HCT116 (cell line): ENCODE results near the gene LPAR2. TPM values are rescaled to one million over a fixed set of nuclear protein-coding genes. Genes with fewer than 3 reads are reported as not detected.

Experiments used
- ATAC-seq: fragments of 200-7000 bp; cut with Tn5 transposase; 2 replicates; pipeline ENCODE4 v1.9.1; 2020; ENCODE audit warnings: mild to moderate bottlenecking, moderate library complexity
- BruUV-seq: library from RNA; stranded (reverse); fragments of 400-500 nt; replicated peaks from 2 replicates; lab custom pipeline; 2021; lab: Mats Ljungman, UMichigan
- CTCF ChIA-PET: fragments of 300-600 bp; sonication (Branson Sonifier 250); formaldehyde crosslinking; loops from one replicate; lab custom pipeline; 2021; ENCODE audit warnings: antibody characterized with exemption; lab: Charles Lee
- POLR2A ChIA-PET: fragments of 300-600, 350-600 bp; sonication (Branson Sonifier 250); formaldehyde crosslinking; loops from one replicate; lab custom pipeline; 2021; ENCODE audit warnings: antibody characterized with exemption; lab: Charles Lee
- RAD21 ChIA-PET, 2 experiments: fragments of 300-600 bp; sonication (Branson Sonifier 250); formaldehyde crosslinking; loops; one replicate each; lab custom pipeline; 2023; ENCODE audit warnings: low total read pairs in 2 of 2; ENCODE audit not compliant: uncharacterized antibody in 2 of 2, unreplicated experiment in 2 of 2, low non-redundant PET in 1 of 2; lab: Charles Lee
- DNase-seq: peaks from one replicate; pipeline ENCODE4 v3.0.0-alpha.2; 2010; ENCODE audit warnings: low read depth, low spot score
- H2AFZ ChIP-seq: fragments of 200-600 bp; shearing (Covaris generic), sonication (generic); 2 replicates; pipeline ENCODE4 v1.6.1; 2017; ENCODE audit warnings: low read depth, mixed run types, mixed read lengths, antibody characterized with exemption, low read length; ENCODE audit not compliant: poor library complexity, severe bottlenecking
- H3K27ac ChIP-seq: 2 replicates; pipeline ENCODE4 v1.5.1; 2012; ENCODE audit warnings: low read depth, low read length
- H3K27me3 ChIP-seq: fragments of 200-600 bp; sonication (generic); 2 replicates; pipeline ENCODE4 v1.6.1; 2016; ENCODE audit warnings: mixed run types, low read length, mixed read lengths; ENCODE audit not compliant: insufficient read depth
- H3K36me3 ChIP-seq, 2 experiments: fragments of 200-500 bp in 1 of 2; fragments of 200-600 bp in 1 of 2; sonication (Bioruptor generic) in 1 of 2; sonication (generic) in 1 of 2; 2 replicates each; pipeline versions ENCODE4 v1.5.1 to v1.6.1; 2014 to 2016; ENCODE audit warnings: low read length in 2 of 2, inconsistent platforms in 1 of 2, mixed read lengths in 1 of 2, mixed run types in 1 of 2; ENCODE audit not compliant: insufficient read depth in 2 of 2, control insufficient read depth in 1 of 2
- H3K4me1 ChIP-seq, 2 experiments: fragments of 200-600 bp in 1 of 2; sonication (generic) in 1 of 2; 2 replicates each; pipeline versions ENCODE4 v1.5.1 to v1.6.1; 2012 to 2017; ENCODE audit warnings: low read length in 2 of 2, inconsistent platforms in 1 of 2, mild to moderate bottlenecking in 1 of 2, mixed read lengths in 1 of 2, mixed run types in 1 of 2, moderate library complexity in 1 of 2; ENCODE audit not compliant: insufficient read depth in 2 of 2, control insufficient read depth in 1 of 2
- H3K4me2 ChIP-seq: fragments of 200-600 bp; sonication (generic); 2 replicates; pipeline ENCODE4 v1.6.1; 2017; ENCODE audit warnings: mixed run types, low read length, mixed read lengths
- H3K4me3 ChIP-seq, 2 experiments: fragments of 200-600 bp in 1 of 2; sonication (generic) in 1 of 2; replicated peaks in 1 of 2; 2 replicates each; pipeline ENCODE4 v1.5.1; 2011 to 2016; ENCODE audit warnings: low read length in 2 of 2, control low read depth in 1 of 2, low read depth in 1 of 2, mild to moderate bottlenecking in 1 of 2, mixed read lengths in 1 of 2, mixed run types in 1 of 2
- H3K79me2 ChIP-seq: fragments of 200-600 bp; sonication (generic); 2 replicates; pipeline ENCODE4 v1.6.1; 2017; ENCODE audit warnings: mild to moderate bottlenecking, mixed run types, low read length, moderate library complexity, mixed read lengths; ENCODE audit not compliant: insufficient read depth
- H3K9ac ChIP-seq: fragments of 200-600 bp; sonication (generic); 2 replicates; pipeline ENCODE4 v1.6.1; 2016; ENCODE audit warnings: low read length, mixed read lengths
- H3K9me2 ChIP-seq: fragments of 200-600 bp; sonication (generic), shearing (Covaris generic); 2 replicates; pipeline ENCODE4 v1.6.1; 2017; ENCODE audit warnings: mixed run types, mild to moderate bottlenecking, moderate library complexity; ENCODE audit not compliant: insufficient read depth
- H3K9me3 ChIP-seq, 2 experiments: fragments of 200-500 bp in 1 of 2; fragments of 200-600 bp in 1 of 2; sonication (Bioruptor generic) in 1 of 2; sonication (generic) in 1 of 2; 2 replicates each; pipeline ENCODE4 v1.6.1; 2014 to 2017; ENCODE audit warnings: low read length in 2 of 2, mixed read lengths in 2 of 2, inconsistent platforms in 1 of 2, low read depth in 1 of 2, mild to moderate bottlenecking in 1 of 2, mixed run types in 1 of 2, moderate library complexity in 1 of 2; ENCODE audit not compliant: control insufficient read depth in 1 of 2, insufficient read depth in 1 of 2
- H4K20me1 ChIP-seq: fragments of 200-600 bp; sonication (generic), shearing (Covaris generic); 2 replicates; pipeline ENCODE4 v1.6.1; 2017; ENCODE audit warnings: mixed run types, mild to moderate bottlenecking, moderate library complexity; ENCODE audit not compliant: insufficient read depth
- CBX3 ChIP-seq: IDR thresholded peaks from 2 replicates; pipeline ENCODE4 v1.6.1; 2012; ENCODE audit warnings: low read depth
- CEBPB ChIP-seq: IDR thresholded peaks from 2 replicates; pipeline ENCODE4 v1.6.1; 2012; ENCODE audit warnings: low read depth
- EGR1 ChIP-seq: IDR thresholded peaks from 2 replicates; pipeline ENCODE4 v1.6.1; 2012; ENCODE audit warnings: low read depth
- ELF1 ChIP-seq: IDR thresholded peaks from 2 replicates; pipeline ENCODE4 v1.6.1; 2012; ENCODE audit warnings: low read depth, borderline replicate concordance
- EZH2phosphoT487 ChIP-seq: fragments of 200-600 bp; IDR thresholded peaks from 2 replicates; pipeline ENCODE4 v1.6.1; 2018; ENCODE audit warnings: antibody characterized with exemption, borderline replicate concordance
- FOSL1 ChIP-seq: IDR thresholded peaks from 2 replicates; pipeline ENCODE4 v1.6.1; 2012; ENCODE audit warnings: low read depth
- POLR2AphosphoS5 ChIP-seq: IDR thresholded peaks from 2 replicates; pipeline ENCODE4 v1.6.1; 2011; ENCODE audit warnings: mild to moderate bottlenecking, low read depth, low read length, moderate library complexity
- RAD21 ChIP-seq: IDR thresholded peaks from 2 replicates; pipeline ENCODE4 v1.6.1; 2012; ENCODE audit warnings: low read depth, mild to moderate bottlenecking
- SIN3A ChIP-seq: IDR thresholded peaks from 2 replicates; pipeline ENCODE4 v1.6.1; 2012; ENCODE audit warnings: low read depth
- SP1 ChIP-seq: IDR thresholded peaks from 2 replicates; pipeline ENCODE4 v1.6.1; 2012; ENCODE audit warnings: low read depth
- TCF7L2 ChIP-seq: IDR thresholded peaks from 2 replicates; pipeline ENCODE4 v1.7.0; 2011; ENCODE audit warnings: borderline replicate concordance, inconsistent platforms; ENCODE audit not compliant: insufficient read depth, insufficient read length; ENCODE audit errors: extremely low read depth
- YY1 ChIP-seq: IDR thresholded peaks from 2 replicates; pipeline ENCODE4 v1.6.1; 2011; ENCODE audit warnings: low read length, low read depth, moderate library complexity, mild to moderate bottlenecking; ENCODE audit not compliant: insufficient replicate concordance; ENCODE audit errors: extremely low read depth
- ZNF274 ChIP-seq: fragments of 200-500 bp; sonication (Bioruptor generic); IDR thresholded peaks from 2 replicates; pipeline ENCODE4 v1.6.1; 2014; ENCODE audit warnings: mild to moderate bottlenecking, low read depth, low read length, inconsistent platforms
- intact Hi-C: fragments of 100-400 bp; cut with micrococcal nuclease; formaldehyde crosslinking; loops from 2 replicates; pipeline ENCODE4 v1.10.0; 2022
- total RNA-seq: library from RNA; stranded (reverse); gene quantifications from one replicate; pipeline ENCODE4 v1.2.1, GENCODE V29; 2021; ENCODE audit not compliant: unreplicated experiment
- TF ChIP-seq, protein P1 (sequence below): IDR thresholded peaks from 2 replicates; pipeline ENCODE4 v1.6.1; 2012; ENCODE audit warnings: low read depth
- TF ChIP-seq, protein P2 (sequence below), 3 experiments: fragments of 200-600 bp in 1 of 3; sonication (generic) in 1 of 3; IDR thresholded peaks in 2 of 3; conservative IDR thresholded peaks in 1 of 3; 2 replicates each; pipeline ENCODE4 v1.5.1; 2012 to 2017; ENCODE audit warnings: low read depth in 2 of 3, low read length in 2 of 3, antibody characterized with exemption in 1 of 3, borderline replicate concordance in 1 of 3, control low read depth in 1 of 3, mild to moderate bottlenecking in 1 of 3, mixed read lengths in 1 of 3, mixed run types in 1 of 3, moderate library complexity in 1 of 3; ENCODE audit not compliant: insufficient read depth in 1 of 3
- TF ChIP-seq, protein P3 (sequence below): IDR thresholded peaks from 2 replicates; pipeline ENCODE4 v1.6.1; 2011; ENCODE audit warnings: mild to moderate bottlenecking, low read length, moderate library complexity; ENCODE audit not compliant: insufficient replicate concordance; ENCODE audit errors: extremely low read depth
- TF ChIP-seq, protein P4 (sequence below): IDR thresholded peaks from 2 replicates; pipeline ENCODE4 v1.6.1; 2012

Gene LPAR2
- total RNA-seq, 1 experiment from 2014 or later = 28.2 TPM

DNA sequence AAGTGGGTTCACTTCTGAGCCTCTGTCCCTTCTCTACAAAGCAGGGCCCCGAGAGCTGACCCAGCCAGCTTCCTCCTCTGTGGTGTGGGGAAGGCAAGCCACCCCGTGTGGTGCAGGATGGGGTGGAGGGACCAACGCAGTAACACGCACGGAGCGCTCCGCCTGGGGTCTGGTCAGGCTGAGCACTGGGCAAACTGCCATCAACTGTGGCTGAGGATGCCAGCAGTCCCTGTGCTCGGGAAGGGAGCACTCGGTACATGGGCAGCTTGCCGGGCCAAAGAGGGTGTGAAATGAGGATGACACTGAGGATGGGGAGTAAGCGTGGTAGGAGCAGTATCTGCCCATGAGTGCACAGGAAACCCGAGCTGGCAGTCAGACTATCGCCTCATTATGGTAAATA lies 23.1 kb upstream of the LPAR2 start:
- Histone ChIP-seq H3K4me2 (no peak overlapping the region), H3K36me3 (peaks cover 37 to 44% of the 10 kb centered on the region in 2 experiments; a peak in 3 of 4 replicates), H3K79me2 (no peaks in the 10 kb centered on the region), H3K27ac (no peak overlapping the region), H2AFZ (no peak overlapping the region), H3K9me3 (no peaks in the 10 kb centered on the region), H3K9me2 (no peaks in the 10 kb centered on the region), H3K4me3 (no peak overlapping the region), H3K9ac (no peak overlapping the region), H4K20me1 (no peaks in the 10 kb centered on the region), H3K4me1 (no peaks in the 10 kb centered on the region), H3K27me3 (no peaks in the 10 kb centered on the region)
- intact Hi-C loops = no loop called here
- BruUV-seq = no TSS peak
- TF ChIP-seq EGR1 (no peak), FOSL1 (no peak), ELF1 (no peak), ZNF274 (no peak), CBX3 (no peak), POLR2AphosphoS5 (no peak), CEBPB (no peak), SIN3A (no peak), EZH2phosphoT487 (no peak), RAD21 (no peak), YY1 (no peak), SP1 (no peak), TCF7L2 (no peak)
- TF ChIP-seq, protein P1, sequence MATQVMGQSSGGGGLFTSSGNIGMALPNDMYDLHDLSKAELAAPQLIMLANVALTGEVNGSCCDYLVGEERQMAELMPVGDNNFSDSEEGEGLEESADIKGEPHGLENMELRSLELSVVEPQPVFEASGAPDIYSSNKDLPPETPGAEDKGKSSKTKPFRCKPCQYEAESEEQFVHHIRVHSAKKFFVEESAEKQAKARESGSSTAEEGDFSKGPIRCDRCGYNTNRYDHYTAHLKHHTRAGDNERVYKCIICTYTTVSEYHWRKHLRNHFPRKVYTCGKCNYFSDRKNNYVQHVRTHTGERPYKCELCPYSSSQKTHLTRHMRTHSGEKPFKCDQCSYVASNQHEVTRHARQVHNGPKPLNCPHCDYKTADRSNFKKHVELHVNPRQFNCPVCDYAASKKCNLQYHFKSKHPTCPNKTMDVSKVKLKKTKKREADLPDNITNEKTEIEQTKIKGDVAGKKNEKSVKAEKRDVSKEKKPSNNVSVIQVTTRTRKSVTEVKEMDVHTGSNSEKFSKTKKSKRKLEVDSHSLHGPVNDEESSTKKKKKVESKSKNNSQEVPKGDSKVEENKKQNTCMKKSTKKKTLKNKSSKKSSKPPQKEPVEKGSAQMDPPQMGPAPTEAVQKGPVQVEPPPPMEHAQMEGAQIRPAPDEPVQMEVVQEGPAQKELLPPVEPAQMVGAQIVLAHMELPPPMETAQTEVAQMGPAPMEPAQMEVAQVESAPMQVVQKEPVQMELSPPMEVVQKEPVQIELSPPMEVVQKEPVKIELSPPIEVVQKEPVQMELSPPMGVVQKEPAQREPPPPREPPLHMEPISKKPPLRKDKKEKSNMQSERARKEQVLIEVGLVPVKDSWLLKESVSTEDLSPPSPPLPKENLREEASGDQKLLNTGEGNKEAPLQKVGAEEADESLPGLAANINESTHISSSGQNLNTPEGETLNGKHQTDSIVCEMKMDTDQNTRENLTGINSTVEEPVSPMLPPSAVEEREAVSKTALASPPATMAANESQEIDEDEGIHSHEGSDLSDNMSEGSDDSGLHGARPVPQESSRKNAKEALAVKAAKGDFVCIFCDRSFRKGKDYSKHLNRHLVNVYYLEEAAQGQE = no peak
- TF ChIP-seq, protein P2, sequence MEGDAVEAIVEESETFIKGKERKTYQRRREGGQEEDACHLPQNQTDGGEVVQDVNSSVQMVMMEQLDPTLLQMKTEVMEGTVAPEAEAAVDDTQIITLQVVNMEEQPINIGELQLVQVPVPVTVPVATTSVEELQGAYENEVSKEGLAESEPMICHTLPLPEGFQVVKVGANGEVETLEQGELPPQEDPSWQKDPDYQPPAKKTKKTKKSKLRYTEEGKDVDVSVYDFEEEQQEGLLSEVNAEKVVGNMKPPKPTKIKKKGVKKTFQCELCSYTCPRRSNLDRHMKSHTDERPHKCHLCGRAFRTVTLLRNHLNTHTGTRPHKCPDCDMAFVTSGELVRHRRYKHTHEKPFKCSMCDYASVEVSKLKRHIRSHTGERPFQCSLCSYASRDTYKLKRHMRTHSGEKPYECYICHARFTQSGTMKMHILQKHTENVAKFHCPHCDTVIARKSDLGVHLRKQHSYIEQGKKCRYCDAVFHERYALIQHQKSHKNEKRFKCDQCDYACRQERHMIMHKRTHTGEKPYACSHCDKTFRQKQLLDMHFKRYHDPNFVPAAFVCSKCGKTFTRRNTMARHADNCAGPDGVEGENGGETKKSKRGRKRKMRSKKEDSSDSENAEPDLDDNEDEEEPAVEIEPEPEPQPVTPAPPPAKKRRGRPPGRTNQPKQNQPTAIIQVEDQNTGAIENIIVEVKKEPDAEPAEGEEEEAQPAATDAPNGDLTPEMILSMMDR (IDR thresholded peaks at IDR 0.05 in 2 of 3, conservative IDR thresholded peaks at IDR 0.05 in 1 of 3; ENCODE audit: borderline replicate concordance in 1 of 3, insufficient read depth in 1 of 3, low read depth in 2 of 3, low read length in 2 of 3) = no peak
- TF ChIP-seq, protein P3, sequence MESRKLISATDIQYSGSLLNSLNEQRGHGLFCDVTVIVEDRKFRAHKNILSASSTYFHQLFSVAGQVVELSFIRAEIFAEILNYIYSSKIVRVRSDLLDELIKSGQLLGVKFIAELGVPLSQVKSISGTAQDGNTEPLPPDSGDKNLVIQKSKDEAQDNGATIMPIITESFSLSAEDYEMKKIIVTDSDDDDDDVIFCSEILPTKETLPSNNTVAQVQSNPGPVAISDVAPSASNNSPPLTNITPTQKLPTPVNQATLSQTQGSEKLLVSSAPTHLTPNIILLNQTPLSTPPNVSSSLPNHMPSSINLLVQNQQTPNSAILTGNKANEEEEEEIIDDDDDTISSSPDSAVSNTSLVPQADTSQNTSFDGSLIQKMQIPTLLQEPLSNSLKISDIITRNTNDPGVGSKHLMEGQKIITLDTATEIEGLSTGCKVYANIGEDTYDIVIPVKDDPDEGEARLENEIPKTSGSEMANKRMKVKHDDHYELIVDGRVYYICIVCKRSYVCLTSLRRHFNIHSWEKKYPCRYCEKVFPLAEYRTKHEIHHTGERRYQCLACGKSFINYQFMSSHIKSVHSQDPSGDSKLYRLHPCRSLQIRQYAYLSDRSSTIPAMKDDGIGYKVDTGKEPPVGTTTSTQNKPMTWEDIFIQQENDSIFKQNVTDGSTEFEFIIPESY = no peak
- TF ChIP-seq, protein P4, sequence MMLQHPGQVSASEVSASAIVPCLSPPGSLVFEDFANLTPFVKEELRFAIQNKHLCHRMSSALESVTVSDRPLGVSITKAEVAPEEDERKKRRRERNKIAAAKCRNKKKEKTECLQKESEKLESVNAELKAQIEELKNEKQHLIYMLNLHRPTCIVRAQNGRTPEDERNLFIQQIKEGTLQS = no peak
- ChIA-PET CTCF (no interaction called here), POLR2A (no interaction called here), RAD21 (no interaction called here)
- ATAC-seq (no peak), DNase-seq (no peak)
